ENCODE measurements around the gene CHAC1. TPM values are rescaled to one million over a fixed set of nuclear protein-coding genes. Genes with fewer than 3 reads are reported as not detected.

Gene CHAC1
- total RNA-seq, 1 experiment from 2014 or later: 48.7 TPM

- no peaks in the 10 kb centered on the region for H3K79me1 ChIP-seq (ENCODE audit: insufficient read depth, low read depth, low read length, poor library complexity, severe bottlenecking)
- peaks cover 100% of the 10 kb centered on the region for H3K27me3 Mint-ChIP-seq (ENCODE audit: low read depth)
- no peak overlapping the region for H4K91ac ChIP-seq (ENCODE audit: insufficient read length, low read depth, low read length)
- H3K14ac ChIP-seq (ENCODE audit: insufficient read depth, low read length): no peak overlapping the region
- no peaks in the 10 kb centered on the region for H3K79me2 ChIP-seq (ENCODE audit: insufficient read depth, low read length)
- no peak overlapping the region for H3K4ac ChIP-seq (ENCODE audit: low read depth, low read length)
- no peak overlapping the region for H3K23ac ChIP-seq (ENCODE audit: insufficient read length, low read depth, low read length)
- peaks cover 3% of the 10 kb centered on the region; the same call in 1 of the 2 replicates for H3K4me1 ChIP-seq (ENCODE audit: insufficient read depth, low read length)
- H3K4me1 Mint-ChIP-seq: peaks cover 31 to 44% of the 10 kb centered on the region in 2 experiments
- no peak overlapping the region for H4K5ac ChIP-seq (ENCODE audit: insufficient read length, low read depth, low read length)
- H4K20me1 ChIP-seq (ENCODE audit: control insufficient read depth, insufficient read depth, insufficient read length): no peaks in the 10 kb centered on the region
- H3K9me3 Mint-ChIP-seq: peaks cover 3% of the 10 kb centered on the region in 2 experiments; a peak in 4 of 5 replicates
- DNase-seq: peak; percentile 85
- H2BK20ac ChIP-seq (ENCODE audit: low read depth, low read length, poor library complexity, severe bottlenecking): no peak overlapping the region
- no peak overlapping the region for H2BK5ac ChIP-seq (ENCODE audit: insufficient read length, low read length)
- no peak overlapping the region for H2AFZ ChIP-seq (ENCODE audit: low read length)
- no peak overlapping the region for H3K18ac ChIP-seq (ENCODE audit: insufficient read length, low read depth, low read length)
- H3K56ac ChIP-seq (ENCODE audit: insufficient read length, low read depth, low read length): no peak overlapping the region
- no peak overlapping the region for H4K8ac ChIP-seq (replicated peaks; ENCODE audit: insufficient read length, low read depth, low read length)
- peaks cover 35% of the 10 kb centered on the region for H3K23me2 ChIP-seq (ENCODE audit: insufficient read length, low read depth, low read length, poor library complexity, severe bottlenecking)
- H3K27ac Mint-ChIP-seq: no peak overlapping the region
- H3K27ac ChIP-seq (ENCODE audit: insufficient read length, low read depth, low read length): no peak overlapping the region
- H2BK120ac ChIP-seq (ENCODE audit: low read depth, low read length, poor library complexity, severe bottlenecking): no peak overlapping the region
- H3K4me3 Mint-ChIP-seq: peak overlapping the region; percentile 58 to 87
- no peak overlapping the region for H3T11ph ChIP-seq (ENCODE audit: low read length)
- H2AK5ac ChIP-seq (ENCODE audit: insufficient read length, low read length): no peak overlapping the region
- no peak for TF ChIP-seq CTCF (conservative IDR thresholded peaks at IDR 0.05)
- peaks cover 64% of the 10 kb centered on the region for H3K27me3 ChIP-seq (ENCODE audit: insufficient read depth, low read length)
- H2BK12ac ChIP-seq (ENCODE audit: insufficient read length, low read depth, low read length): no peak overlapping the region
- H2BK15ac ChIP-seq (ENCODE audit: low read depth, low read length): no peak overlapping the region
- H3K9ac ChIP-seq (ENCODE audit: extremely low read depth, insufficient read length, low read length): no peak overlapping the region
- H3K9me3 ChIP-seq (ENCODE audit: control insufficient read depth, low read depth, low read length): no peaks in the 10 kb centered on the region
- H3K36me3 Mint-ChIP-seq (ENCODE audit: insufficient read depth in 1 of 3, low read depth in 3 of 3): no peaks in the 10 kb centered on the region; a peak in 1 of 7 replicates
- H3K4me2 ChIP-seq (ENCODE audit: insufficient read depth, insufficient read length, low read length): peak overlapping the region; percentile 68
- WGBS (ENCODE audit: extremely low coverage, insufficient read length, low lambda C conversion rate): no CpG with 5 or more reads among the region's 68 CpGs
Observed at GRCh38 chr15:40927873-40928806, 25.1 kb upstream of the CHAC1 start.

All from H9 (cell line).